DMS53 treated with DMSO at 0.1 percent for 48 hours (cell line): ENCODE results near the gene TTF1.
A peak's percentile ranks its signal among the peaks of the same experiment; 100 is the strongest.

Experiments used
- DNase-seq: peaks from one replicate; lab custom pipeline; 2025; ENCODE audit not compliant: unreplicated experiment; lab: John Stamatoyannopoulos, UW

The TTF1 gene

GRCh38 chr9:132369421-132369820, 37.2 kb downstream of the TTF1 start:
- DNase-seq: no peak

GRCh38 chr9:132367613-132368313, 38.9 kb downstream of the TTF1 start:
- no peak for DNase-seq

GRCh38 chr9:132366481-132366880, 40.2 kb downstream of the TTF1 start:
- no peak for DNase-seq

- no peak for DNase-seq
These were observed 40.7 kb downstream of the TTF1 start for GRCh38 chr9:132365986-132366385.

- no peak for DNase-seq
These were observed 42.6 kb downstream of the TTF1 start for GRCh38 chr9:132364068-132364467.

- DNase-seq: no peak
These were observed 48.9 kb downstream of the TTF1 start for GRCh38 chr9:132357764-132358163.

GRCh38 chr9:132356324-132356924, 50.2 kb downstream of the TTF1 start:
- no peak for DNase-seq

- DNase-seq: peak; percentile 97
These were observed 51.8 kb downstream of the TTF1 start, which contains the start of gene SETX for GRCh38 chr9:132354637-132355355. Gene SETX, minus strand, starts transcription at chr9:132354986. Its CDS starts 5,558 bp downstream, at chr9:132349428.

GRCh38 chr9:132351404-132352045, 55.1 kb downstream of the TTF1 start:
- DNase-seq: no peak

GRCh38 chr9:132350861-132351315, 55.8 kb downstream of the TTF1 start:
- no peak for DNase-seq

GRCh38 chr9:132348676-132349075, 58.0 kb downstream of the TTF1 start:
- DNase-seq: no peak

- DNase-seq: no peak
These were observed 60.5 kb downstream of the TTF1 start for GRCh38 chr9:132346177-132346576.

- DNase-seq: no peak
These were observed 65.3 kb downstream of the TTF1 start for GRCh38 chr9:132341177-132341840.

GRCh38 chr9:132334364-132334763, 72.3 kb downstream of the TTF1 start:
- DNase-seq: no peak

- DNase-seq: no peak
These were observed 73.1 kb downstream of the TTF1 start for GRCh38 chr9:132333556-132333955.

- no peak for DNase-seq
These were observed 78.1 kb downstream of the TTF1 start for GRCh38 chr9:132328580-132328979.

- no peak for DNase-seq
These were observed 79.1 kb downstream of the TTF1 start for GRCh38 chr9:132327537-132327936.
